ENCODE measurements around the gene RSPH1. TPM values are rescaled to one million over a fixed set of nuclear protein-coding genes. Genes with fewer than 3 reads are reported as not detected.

Gene RSPH1
- total RNA-seq, 2 experiments from 2014 or later: 0.34 to 0.38 TPM

DNA sequence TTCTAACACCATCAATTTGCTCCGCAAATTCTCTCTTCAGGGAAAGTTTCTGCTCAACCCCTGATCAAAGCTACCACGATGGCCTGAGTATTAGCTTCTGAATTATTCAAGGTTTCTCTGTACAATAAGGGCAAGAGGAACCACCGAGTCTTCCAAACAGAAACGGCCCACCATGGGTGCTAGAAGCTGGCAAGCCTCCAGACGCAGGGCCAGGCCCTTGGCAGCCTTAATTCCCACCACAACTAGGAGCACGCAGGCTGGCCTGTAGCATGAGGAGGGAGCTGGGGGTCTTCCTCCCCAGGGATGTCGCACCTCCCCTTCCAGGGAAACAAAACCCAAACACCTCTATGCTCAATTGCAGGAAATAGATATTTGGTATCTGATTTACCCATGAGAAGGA is 11.1 kb downstream of the RSPH1 start:
- ChIA-PET POLR2A (no interaction called here), CTCF (no interaction called here)
- Mint-ChIP-seq H3K36me3 (ENCODE audit: low read depth) (no peaks in the 10 kb centered on the region), H3K27ac (no peak overlapping the region), H3K9me3 (no peaks in the 10 kb centered on the region), H3K4me3 (no peak overlapping the region), H3K27me3 (peaks cover 13% of the 10 kb centered on the region), H3K4me1 (ENCODE audit: low read depth) (peaks cover under 1% of the 10 kb centered on the region)
- ATAC-seq (ENCODE audit: poor library complexity) (no peak), DNase-seq (no peak)
- intact Hi-C loops (cut with DNase I, micrococcal nuclease): no loop called here
- Histone ChIP-seq H3K36me3 (ENCODE audit: insufficient read depth, low read length) (no peaks in the 10 kb centered on the region), H3K4me3 (ENCODE audit: low read length) (no peak overlapping the region), H3K27ac (ENCODE audit: low read depth in 1 of 2, low read length in 2 of 2) (no peak overlapping the region), H3K9me3 (ENCODE audit: control insufficient read depth in 1 of 2, insufficient read depth in 1 of 2, low read length in 2 of 2) (peaks cover 0 to 6% of the 10 kb centered on the region in 2 experiments), H3K4me1 (ENCODE audit: insufficient read depth, low read length) (no peaks in the 10 kb centered on the region), H3K27me3 (ENCODE audit: control insufficient read depth in 1 of 2, insufficient read depth in 2 of 2, low read length in 2 of 2) (no peaks in the 10 kb centered on the region)
- TF ChIP-seq, protein P1, sequence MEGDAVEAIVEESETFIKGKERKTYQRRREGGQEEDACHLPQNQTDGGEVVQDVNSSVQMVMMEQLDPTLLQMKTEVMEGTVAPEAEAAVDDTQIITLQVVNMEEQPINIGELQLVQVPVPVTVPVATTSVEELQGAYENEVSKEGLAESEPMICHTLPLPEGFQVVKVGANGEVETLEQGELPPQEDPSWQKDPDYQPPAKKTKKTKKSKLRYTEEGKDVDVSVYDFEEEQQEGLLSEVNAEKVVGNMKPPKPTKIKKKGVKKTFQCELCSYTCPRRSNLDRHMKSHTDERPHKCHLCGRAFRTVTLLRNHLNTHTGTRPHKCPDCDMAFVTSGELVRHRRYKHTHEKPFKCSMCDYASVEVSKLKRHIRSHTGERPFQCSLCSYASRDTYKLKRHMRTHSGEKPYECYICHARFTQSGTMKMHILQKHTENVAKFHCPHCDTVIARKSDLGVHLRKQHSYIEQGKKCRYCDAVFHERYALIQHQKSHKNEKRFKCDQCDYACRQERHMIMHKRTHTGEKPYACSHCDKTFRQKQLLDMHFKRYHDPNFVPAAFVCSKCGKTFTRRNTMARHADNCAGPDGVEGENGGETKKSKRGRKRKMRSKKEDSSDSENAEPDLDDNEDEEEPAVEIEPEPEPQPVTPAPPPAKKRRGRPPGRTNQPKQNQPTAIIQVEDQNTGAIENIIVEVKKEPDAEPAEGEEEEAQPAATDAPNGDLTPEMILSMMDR (IDR thresholded peaks at IDR 0.05): no peak

DNA sequence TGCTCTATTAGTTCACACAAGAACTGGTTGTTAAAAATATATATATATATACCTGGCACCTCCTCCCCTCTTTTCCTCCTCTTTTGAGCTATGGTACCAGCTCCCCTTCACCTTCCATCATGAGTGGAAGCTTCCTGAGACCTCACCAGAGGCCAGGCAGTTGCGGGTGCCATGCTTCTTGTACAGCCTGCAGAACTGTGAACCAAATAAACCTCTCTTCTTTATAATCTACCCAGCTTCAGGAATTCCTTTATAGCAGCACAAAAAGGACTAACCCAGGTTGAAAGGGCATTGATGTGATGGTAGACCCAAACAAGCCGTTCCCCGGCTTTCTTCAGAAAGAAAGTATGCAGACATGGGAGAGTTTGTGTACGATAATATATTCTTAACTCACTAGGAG is 14.9 kb downstream of the RSPH1 start:
- Mint-ChIP-seq H3K27me3 (no peaks in the 10 kb centered on the region), H3K9me3 (no peaks in the 10 kb centered on the region), H3K4me1 (ENCODE audit: low read depth) (peaks cover 7% of the 10 kb centered on the region), H3K36me3 (ENCODE audit: low read depth) (no peaks in the 10 kb centered on the region), H3K4me3 (no peak overlapping the region), H3K27ac (no peak overlapping the region)
- DNase-seq: no peak
- no peaks in the 10 kb centered on the region for H3K4me1 ChIP-seq (ENCODE audit: insufficient read depth, low read length)
- no peak overlapping the region for H3K4me3 ChIP-seq (ENCODE audit: low read length)
- TF ChIP-seq, protein P1 (IDR thresholded peaks at IDR 0.05): no peak
- H3K36me3 ChIP-seq (ENCODE audit: insufficient read depth, low read length): no peaks in the 10 kb centered on the region
- intact Hi-C loops (cut with DNase I, micrococcal nuclease): no loop called here
- ATAC-seq (ENCODE audit: poor library complexity): no peak
- no peaks in the 10 kb centered on the region for H3K27me3 ChIP-seq (ENCODE audit: control insufficient read depth in 1 of 2, insufficient read depth in 2 of 2, low read length in 2 of 2)
- no peak overlapping the region for H3K27ac ChIP-seq (ENCODE audit: low read depth in 1 of 2, low read length in 2 of 2)
- no peaks in the 10 kb centered on the region for H3K9me3 ChIP-seq (ENCODE audit: control insufficient read depth in 1 of 2, insufficient read depth in 1 of 2, low read length in 2 of 2)
- ChIA-PET POLR2A (no interaction called here), CTCF (no interaction called here)

DNA sequence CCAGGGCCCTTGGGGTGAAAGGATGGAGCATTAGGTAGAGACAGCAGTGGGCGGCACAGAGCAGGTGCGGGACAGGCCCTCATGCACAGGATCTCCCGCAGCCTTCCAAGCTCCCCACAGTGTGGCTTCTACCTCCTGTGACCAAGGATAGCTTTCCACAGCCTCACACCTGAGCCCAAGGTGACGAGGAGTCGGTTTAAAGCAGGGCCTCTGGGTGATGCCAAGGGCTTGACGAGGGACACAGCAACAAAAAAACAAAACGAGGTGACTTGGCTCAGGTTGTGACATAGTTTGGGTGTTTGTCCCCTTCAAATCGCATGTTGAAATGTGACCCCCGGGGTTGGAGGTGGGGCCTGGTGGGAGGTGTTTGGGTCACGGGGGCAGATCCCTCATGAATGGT is 15.3 kb downstream of the RSPH1 start:
- no peaks in the 10 kb centered on the region for H3K27me3 Mint-ChIP-seq
- intact Hi-C loops (cut with DNase I, micrococcal nuclease): no loop called here
- no peaks in the 10 kb centered on the region for H3K36me3 Mint-ChIP-seq (ENCODE audit: low read depth)
- no peaks in the 10 kb centered on the region for H3K9me3 Mint-ChIP-seq
- peaks cover 7% of the 10 kb centered on the region for H3K4me1 Mint-ChIP-seq (ENCODE audit: low read depth)
- POLR2A ChIA-PET: no interaction called here
- TF ChIP-seq, protein P1 (IDR thresholded peaks at IDR 0.05): no peak
- no peak overlapping the region for H3K4me3 Mint-ChIP-seq
- ATAC-seq (ENCODE audit: poor library complexity): no peak
- no peak for DNase-seq
- H3K4me1 ChIP-seq (ENCODE audit: insufficient read depth, low read length): no peaks in the 10 kb centered on the region
- no peak overlapping the region for H3K27ac ChIP-seq (ENCODE audit: low read depth in 1 of 2, low read length in 2 of 2)
- no peaks in the 10 kb centered on the region for H3K9me3 ChIP-seq (ENCODE audit: control insufficient read depth in 1 of 2, insufficient read depth in 1 of 2, low read length in 2 of 2)
- H3K27me3 ChIP-seq (ENCODE audit: control insufficient read depth in 1 of 2, insufficient read depth in 2 of 2, low read length in 2 of 2): no peaks in the 10 kb centered on the region
- H3K27ac Mint-ChIP-seq: no peak overlapping the region
- CTCF ChIA-PET: no interaction called here
- H3K36me3 ChIP-seq (ENCODE audit: insufficient read depth, low read length): no peaks in the 10 kb centered on the region
- no peak overlapping the region for H3K4me3 ChIP-seq (ENCODE audit: low read length)

All from CD4-positive, alpha-beta T cell (primary cell).